Hepatocyte (in vitro differentiated cells): ENCODE results near the gene APOM. TPM values are rescaled to one million over a fixed set of nuclear protein-coding genes. Genes with fewer than 3 reads are reported as not detected.

ENCODE experiments used
- DNase-seq: peaks from one replicate; pipeline ENCODE4 v3.0.0-alpha.2; 2016; ENCODE audit warnings: low spot score
- H2AFZ ChIP-seq: fragments of 200-600 bp; sonication (generic); 2 replicates; pipeline ENCODE4 v1.6.0; 2016; ENCODE audit warnings: antibody characterized with exemption, mild to moderate bottlenecking
- H3K27ac ChIP-seq: fragments of 200-600 bp; sonication (generic); 2 replicates; pipeline ENCODE4 v1.5.1; 2016; ENCODE audit warnings: mild to moderate bottlenecking
- H3K27me3 ChIP-seq: fragments of 200-600 bp; sonication (generic); 2 replicates; pipeline ENCODE4 v1.6.1; 2016
- H3K36me3 ChIP-seq: fragments of 200-600 bp; sonication (generic); replicated peaks from 2 replicates; pipeline ENCODE4 v1.5.1; 2016; ENCODE audit warnings: low read depth; ENCODE audit not compliant: insufficient read depth
- H3K4me1 ChIP-seq: fragments of 200-600 bp; sonication (generic); 2 replicates; pipeline ENCODE4 v1.5.1; 2016; ENCODE audit warnings: mild to moderate bottlenecking, moderate library complexity; ENCODE audit not compliant: insufficient read depth
- H3K4me2 ChIP-seq: fragments of 200-600 bp; sonication (generic); 2 replicates; pipeline ENCODE4 v1.6.0; 2016
- H3K4me3 ChIP-seq: fragments of 200-600 bp; sonication (generic); 2 replicates; pipeline ENCODE4 v1.5.1; 2016; ENCODE audit warnings: mild to moderate bottlenecking
- H3K79me2 ChIP-seq: fragments of 200-600 bp; sonication (generic); 2 replicates; pipeline ENCODE4 v1.6.0; 2017; ENCODE audit warnings: mild to moderate bottlenecking
- H3K9me2 ChIP-seq: fragments of 200-600 bp; sonication (generic); replicated peaks from 2 replicates; pipeline ENCODE4 v1.6.0; 2017; ENCODE audit warnings: mild to moderate bottlenecking; ENCODE audit not compliant: insufficient read depth
- H3K9me3 ChIP-seq: fragments of 200-600 bp; sonication (generic); 2 replicates; pipeline ENCODE4 v1.5.1; 2016; ENCODE audit warnings: low read depth, mild to moderate bottlenecking
- H4K20me1 ChIP-seq: fragments of 200-600 bp; sonication (generic); 2 replicates; pipeline ENCODE4 v1.6.0; 2016; ENCODE audit warnings: mild to moderate bottlenecking; ENCODE audit not compliant: insufficient read depth, poor library complexity, severe bottlenecking
- EZH2 ChIP-seq: fragments of 200-600 bp; sonication (generic); IDR thresholded peaks from 2 replicates; pipeline ENCODE4 v1.6.1; 2016; ENCODE audit warnings: antibody characterized with exemption, mild to moderate bottlenecking, borderline replicate concordance
- EZH2phosphoT487 ChIP-seq: fragments of 200-600 bp; sonication (generic); IDR thresholded peaks from one replicate; pipeline ENCODE4 v1.6.1; 2018; ENCODE audit warnings: antibody characterized with exemption, mild to moderate bottlenecking, low read depth, moderate library complexity; ENCODE audit not compliant: unreplicated experiment, severe bottlenecking
- WGBS: methylation state at CpG from one replicate; pipeline ENCODE4 v1.1.6; 2016; ENCODE audit warnings: low lambda C conversion rate; ENCODE audit errors: missing lambda C conversion rate; 5-methylcytosine and 5-hydroxymethylcytosine counted together
- polyA plus RNA-seq: library from polyadenylated mRNA; unstranded; fragments of >200 nt; fragmentation: Nextera tagmentation; extraction: Ambion mirVana; gene quantifications from 2 replicates; pipeline ENCODE4 v1.2.1, GENCODE V29; 2016
- total RNA-seq: library from RNA; depleted of rRNA; stranded (reverse); fragments of >200 nt; gene quantifications from 2 replicates; pipeline ENCODE4 v1.2.3, GENCODE V29; 2014
- TF ChIP-seq, protein P1 (sequence below): fragments of 200-600 bp; sonication (generic); IDR thresholded peaks from 2 replicates; pipeline ENCODE4 v1.5.1; 2016; ENCODE audit warnings: antibody characterized with exemption, mild to moderate bottlenecking; ENCODE audit not compliant: poor library complexity

APOM gene
- total and polyA plus RNA-seq, 2 experiments from 2014 or later = 9.3 to 40.7 TPM

DNA sequence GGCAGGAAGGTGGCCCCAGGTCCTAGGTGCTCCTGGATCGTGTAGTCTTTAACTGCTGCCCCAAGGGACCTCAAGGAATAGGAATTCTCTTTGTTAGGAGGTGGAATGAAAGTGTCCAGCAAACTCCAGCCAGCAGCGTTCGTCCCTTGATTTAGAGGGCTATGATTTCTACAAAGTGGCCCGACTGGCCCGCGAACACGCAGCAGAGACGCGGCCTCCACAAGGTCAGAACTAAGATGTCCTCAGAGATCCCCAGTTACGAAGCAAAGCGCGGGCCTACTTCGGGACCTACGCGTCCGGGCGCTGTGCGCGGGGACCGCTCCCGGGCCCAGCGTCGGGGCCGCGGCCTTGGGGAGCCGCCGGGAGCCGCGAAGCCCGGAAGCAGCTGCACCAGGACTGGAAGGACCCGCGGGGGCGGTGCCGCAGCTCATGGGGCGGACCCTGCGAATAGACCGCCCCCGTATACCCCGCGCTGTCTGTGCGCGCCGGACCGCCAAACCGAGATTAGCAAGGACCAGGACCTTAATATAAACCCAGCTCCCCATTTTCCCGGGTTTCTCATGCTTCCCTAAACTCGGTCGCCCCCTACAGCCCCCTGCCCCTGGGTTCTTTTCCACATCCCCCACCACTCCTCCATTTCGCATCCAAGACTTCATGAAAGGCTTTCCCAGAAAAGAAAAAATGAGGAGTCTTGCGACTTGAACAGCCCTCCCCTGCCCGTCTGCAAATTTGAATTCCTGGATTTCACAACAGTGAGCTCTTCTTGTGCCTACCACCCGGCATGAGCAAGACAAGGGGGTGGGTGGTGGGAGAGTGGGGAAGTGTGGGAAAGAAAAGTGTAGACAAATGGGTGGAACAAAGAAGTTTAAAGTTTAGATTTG, 4.9 kb downstream of the APOM start, which contains the start of gene C6orf47:
Gene C6orf47 (minus strand): TSS at position 398 of the 881 bp plus-strand sequence. CDS start 831 bp downstream, outside the sequence.
- H3K79me2 ChIP-seq = peaks cover 70% of the 10 kb centered on the region
- peak within 1 kb of the TSS; percentile 55 for H3K4me3 ChIP-seq
- TF ChIP-seq EZH2 = no peak
- no peak for TF ChIP-seq EZH2phosphoT487
- TF ChIP-seq, protein P1, sequence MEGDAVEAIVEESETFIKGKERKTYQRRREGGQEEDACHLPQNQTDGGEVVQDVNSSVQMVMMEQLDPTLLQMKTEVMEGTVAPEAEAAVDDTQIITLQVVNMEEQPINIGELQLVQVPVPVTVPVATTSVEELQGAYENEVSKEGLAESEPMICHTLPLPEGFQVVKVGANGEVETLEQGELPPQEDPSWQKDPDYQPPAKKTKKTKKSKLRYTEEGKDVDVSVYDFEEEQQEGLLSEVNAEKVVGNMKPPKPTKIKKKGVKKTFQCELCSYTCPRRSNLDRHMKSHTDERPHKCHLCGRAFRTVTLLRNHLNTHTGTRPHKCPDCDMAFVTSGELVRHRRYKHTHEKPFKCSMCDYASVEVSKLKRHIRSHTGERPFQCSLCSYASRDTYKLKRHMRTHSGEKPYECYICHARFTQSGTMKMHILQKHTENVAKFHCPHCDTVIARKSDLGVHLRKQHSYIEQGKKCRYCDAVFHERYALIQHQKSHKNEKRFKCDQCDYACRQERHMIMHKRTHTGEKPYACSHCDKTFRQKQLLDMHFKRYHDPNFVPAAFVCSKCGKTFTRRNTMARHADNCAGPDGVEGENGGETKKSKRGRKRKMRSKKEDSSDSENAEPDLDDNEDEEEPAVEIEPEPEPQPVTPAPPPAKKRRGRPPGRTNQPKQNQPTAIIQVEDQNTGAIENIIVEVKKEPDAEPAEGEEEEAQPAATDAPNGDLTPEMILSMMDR = no peak
- H3K4me1 ChIP-seq = peaks cover 34% of the 10 kb centered on the region
- H3K27ac ChIP-seq = peak within 1 kb of the TSS; percentile 89
- peak within 1 kb of the TSS; percentile 97 for H3K4me2 ChIP-seq
- no peaks in the 10 kb centered on the region for H3K36me3 ChIP-seq
- H3K9me3 ChIP-seq = no peaks in the 10 kb centered on the region
- H3K9me2 ChIP-seq = no peaks in the 10 kb centered on the region
- peak within 1 kb of the TSS; percentile 45 for H2AFZ ChIP-seq
- H4K20me1 ChIP-seq = peaks cover 13% of the 10 kb centered on the region
- DNase-seq = peak; percentile 93
- under 1% methylated on average over 51 of the region's 52 CpGs for WGBS
- no peaks in the 10 kb centered on the region for H3K27me3 ChIP-seq

DNA sequence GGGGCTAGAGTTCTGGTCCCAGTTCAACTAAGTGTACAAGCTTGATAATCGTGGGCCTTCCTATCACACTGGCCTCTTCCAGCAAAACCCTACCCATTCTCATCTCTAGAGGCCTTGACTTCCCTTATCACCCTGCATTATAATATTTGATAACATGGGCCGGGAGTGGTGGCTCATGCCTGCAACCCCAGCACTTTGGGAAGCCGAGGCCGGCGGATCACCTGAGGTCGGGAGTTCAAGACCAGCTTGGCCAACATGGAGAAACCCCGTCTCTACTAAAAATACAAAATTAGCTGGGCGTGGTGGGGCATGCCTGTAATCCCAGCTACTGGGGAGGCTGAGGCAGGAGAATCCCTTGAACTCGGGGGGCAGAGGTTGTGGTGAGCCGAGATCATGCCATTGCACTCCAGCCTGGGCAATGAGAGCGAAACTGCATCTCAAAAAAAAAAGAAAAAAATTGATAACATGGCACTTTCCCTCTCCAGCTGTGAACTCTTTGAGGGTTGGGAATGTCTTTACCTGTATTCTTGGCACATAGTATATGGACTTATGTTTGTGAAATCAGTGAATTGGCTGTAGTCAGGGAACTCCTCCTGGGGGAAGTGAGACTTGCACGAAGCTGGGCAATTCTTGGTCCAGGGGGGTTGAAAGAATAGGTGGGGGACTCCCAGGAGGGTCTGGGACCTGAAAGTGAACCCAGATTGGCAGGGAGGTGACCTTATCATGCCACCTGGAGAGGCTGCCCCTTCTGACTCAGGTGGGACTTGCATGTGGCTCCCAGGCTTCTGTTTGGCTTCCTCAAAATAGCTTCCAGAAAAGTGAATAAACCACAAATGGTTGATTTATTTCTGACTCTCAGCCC, 5.8 kb downstream of the APOM start:
- Histone ChIP-seq H3K4me1 (peaks cover 34% of the 10 kb centered on the region), H3K9me3 (no peaks in the 10 kb centered on the region), H3K27ac (peak overlapping the region; percentile 89), H4K20me1 (peaks cover 13% of the 10 kb centered on the region), H3K27me3 (no peaks in the 10 kb centered on the region), H3K36me3 (no peaks in the 10 kb centered on the region), H3K79me2 (peaks cover 74% of the 10 kb centered on the region), H3K4me3 (peak overlapping the region; percentile 55), H3K9me2 (no peaks in the 10 kb centered on the region), H3K4me2 (peak overlapping the region; percentile 97), H2AFZ (no peak overlapping the region)
- 93% methylated on average over 12 of the region's 12 CpGs for WGBS
- TF ChIP-seq EZH2phosphoT487 (no peak), EZH2 (no peak)
- TF ChIP-seq, protein P1 = no peak
- DNase-seq = no peak

DNA sequence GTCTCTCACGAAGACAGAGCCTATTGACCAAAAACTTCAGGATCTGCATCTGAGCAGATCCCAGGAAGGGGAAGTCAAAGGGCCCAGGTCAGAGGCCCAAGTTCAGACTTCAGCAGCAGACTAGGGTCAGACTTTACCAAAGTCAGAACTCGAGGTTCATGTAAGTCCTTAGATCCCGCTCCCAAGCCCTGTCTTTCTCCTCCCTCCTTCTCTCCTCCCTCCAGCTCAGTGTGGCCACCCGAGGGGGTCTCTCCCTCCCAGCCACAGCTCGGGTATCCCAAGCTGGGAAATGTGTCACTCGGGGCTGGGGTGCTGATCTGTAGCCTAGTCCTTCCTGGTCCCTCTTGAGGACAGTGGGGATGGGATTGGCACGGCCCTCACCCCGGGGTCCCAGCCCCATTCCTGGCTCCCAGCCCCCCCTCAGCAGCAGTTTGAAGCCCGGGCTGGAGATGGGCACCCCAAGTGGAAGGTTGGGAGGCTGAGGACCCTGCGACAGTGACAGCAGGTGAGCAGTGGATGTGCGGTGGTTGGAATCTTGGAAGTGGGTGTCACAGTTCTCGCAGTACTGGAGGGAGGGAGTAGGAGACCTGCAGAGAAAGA, 6.5 kb downstream of the APOM start:
- no peak for DNase-seq
- Histone ChIP-seq H3K9me3 (no peaks in the 10 kb centered on the region), H3K4me3 (no peak overlapping the region), H3K36me3 (no peaks in the 10 kb centered on the region), H3K27ac (no peak overlapping the region), H3K4me2 (no peak overlapping the region), H3K4me1 (peaks cover 34% of the 10 kb centered on the region), H3K79me2 (peaks cover 78% of the 10 kb centered on the region), H3K9me2 (no peaks in the 10 kb centered on the region), H3K27me3 (no peaks in the 10 kb centered on the region), H4K20me1 (peaks cover 13% of the 10 kb centered on the region), H2AFZ (no peak overlapping the region)
- 95% methylated on average over 12 of the region's 12 CpGs for WGBS
- TF ChIP-seq EZH2 = no peak
- no peak for TF ChIP-seq EZH2phosphoT487
- TF ChIP-seq, protein P1 = no peak
